SK-N-MC (cell line): Measurements from ENCODE around the gene PAH.

Source experiments
- DNase-seq: peaks from one replicate; pipeline ENCODE4 v3.0.0-alpha.2; 2011; ENCODE audit warnings: low read depth, low spot score
- H3K27ac ChIP-seq: fragments of 200-600 bp; sonication (generic); 2 replicates; pipeline ENCODE4 v1.5.1; 2016; ENCODE audit warnings: mixed run types
- H3K36me3 ChIP-seq: fragments of 200-600 bp; sonication (generic); 2 replicates; pipeline ENCODE4 v1.6.1; 2017; ENCODE audit warnings: antibody characterized with exemption, low read length, mixed read lengths; ENCODE audit not compliant: insufficient read depth
- H3K4me3 ChIP-seq: fragments of 200-600 bp; sonication (generic); 2 replicates; pipeline ENCODE4 v1.5.1; 2016
- H3K9ac ChIP-seq: fragments of 200-600 bp; sonication (generic); 2 replicates; pipeline ENCODE4 v1.8.0; 2017; ENCODE audit warnings: mixed run types, mixed read lengths; ENCODE audit not compliant: insufficient read length
- H3K9me3 ChIP-seq: fragments of 200-600 bp; sonication (generic); 2 replicates; pipeline ENCODE4 v1.6.1; 2017; ENCODE audit warnings: low read depth, mild to moderate bottlenecking, antibody characterized with exemption, low read length, moderate library complexity, mixed read lengths
- EZH2 ChIP-seq: fragments of 200-600 bp; sonication (generic); IDR thresholded peaks from one replicate; pipeline ENCODE4 v1.6.1; 2017; ENCODE audit warnings: antibody characterized with exemption
- FOXP2 ChIP-seq: optimal IDR thresholded peaks from 2 replicates; pipeline ENCODE3; 2011; ENCODE audit warnings: mild to moderate bottlenecking, moderate library complexity; ENCODE audit not compliant: insufficient read depth; ENCODE audit errors: extremely low read length, control extremely low read depth
- POLR2AphosphoS5 ChIP-seq: IDR thresholded peaks from 2 replicates; pipeline ENCODE4 v1.6.1; 2012; ENCODE audit warnings: mild to moderate bottlenecking, low read depth, low read length, borderline replicate concordance

The PAH gene

DNA sequence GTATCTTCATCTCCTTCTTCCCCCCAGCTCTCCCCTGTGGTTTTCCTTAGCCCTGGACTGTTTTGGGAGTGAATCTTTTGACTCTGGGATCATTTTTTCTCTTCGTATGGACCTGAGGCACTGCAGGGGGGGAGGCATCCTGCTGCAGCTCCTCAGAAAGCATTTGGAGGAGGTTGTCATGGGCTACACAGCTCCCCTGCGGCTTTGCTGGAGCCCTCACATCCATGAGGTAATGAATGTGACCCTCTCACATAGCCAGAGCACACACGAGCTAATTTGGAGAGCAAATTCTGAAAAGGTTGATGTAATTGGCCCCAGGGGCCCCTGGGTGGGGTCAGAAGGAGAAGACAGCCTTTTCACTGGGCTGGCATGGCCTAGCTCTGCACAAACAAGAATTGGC lies 110.9 kb downstream of the PAH start:
- H3K27ac ChIP-seq: no peak overlapping the region
- H3K9ac ChIP-seq: no peak overlapping the region
- H3K36me3 ChIP-seq: no peaks in the 10 kb centered on the region
- no peak for TF ChIP-seq EZH2
- TF ChIP-seq POLR2AphosphoS5: no peak
- no peak for TF ChIP-seq FOXP2
- H3K4me3 ChIP-seq: no peak overlapping the region
- no peak for DNase-seq
- no peaks in the 10 kb centered on the region for H3K9me3 ChIP-seq

DNA sequence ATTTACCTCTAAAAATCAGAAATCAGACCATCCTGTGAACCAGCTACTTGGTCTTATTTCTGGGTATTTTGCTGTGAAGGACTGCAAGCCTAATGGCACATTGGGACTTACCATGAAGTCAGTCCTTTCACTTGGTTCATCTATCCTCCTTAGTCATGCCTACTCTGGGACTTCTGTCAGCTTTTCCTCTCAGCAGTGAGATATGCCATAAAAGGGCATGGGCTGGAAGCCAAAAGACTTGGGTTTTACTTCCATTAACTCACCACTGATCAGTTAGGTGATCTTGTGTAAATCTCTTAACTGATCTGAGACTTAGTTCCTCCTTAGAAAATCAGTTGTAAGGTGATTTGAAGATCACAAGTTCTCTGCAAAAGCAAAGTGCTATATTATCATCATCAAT lies 116.5 kb downstream of the PAH start:
- Histone ChIP-seq H3K9ac (no peak overlapping the region), H3K36me3 (no peaks in the 10 kb centered on the region), H3K27ac (no peak overlapping the region), H3K4me3 (no peak overlapping the region), H3K9me3 (no peaks in the 10 kb centered on the region)
- DNase-seq: no peak
- no peak for TF ChIP-seq EZH2
- no peak for TF ChIP-seq POLR2AphosphoS5
- TF ChIP-seq FOXP2: no peak

DNA sequence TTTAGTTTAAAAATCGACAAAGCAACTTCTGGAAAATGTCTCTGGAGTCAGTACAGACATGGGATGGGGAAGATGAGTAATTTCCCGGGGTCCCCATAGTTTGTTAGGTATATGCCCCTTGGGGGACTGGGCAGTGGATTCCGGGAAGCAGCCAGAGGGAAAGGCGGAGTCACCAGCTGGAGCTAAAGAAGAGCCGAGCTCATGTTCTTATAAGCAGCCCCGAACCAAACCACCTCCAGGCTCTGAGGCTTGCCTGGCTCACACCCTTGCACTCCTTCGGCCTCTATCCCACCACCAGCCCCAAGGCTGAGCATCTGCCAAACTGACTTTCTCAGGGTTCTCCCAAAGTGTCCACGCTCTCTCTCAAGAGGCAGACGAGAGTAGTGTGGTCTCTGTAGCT lies 117.8 kb downstream of the PAH start:
- H3K9me3 ChIP-seq: no peaks in the 10 kb centered on the region
- H3K27ac ChIP-seq: no peak overlapping the region
- TF ChIP-seq EZH2: no peak
- no peak for TF ChIP-seq FOXP2
- TF ChIP-seq POLR2AphosphoS5: no peak
- H3K9ac ChIP-seq: no peak overlapping the region
- no peaks in the 10 kb centered on the region for H3K36me3 ChIP-seq
- DNase-seq: no peak
- no peak overlapping the region for H3K4me3 ChIP-seq

DNA sequence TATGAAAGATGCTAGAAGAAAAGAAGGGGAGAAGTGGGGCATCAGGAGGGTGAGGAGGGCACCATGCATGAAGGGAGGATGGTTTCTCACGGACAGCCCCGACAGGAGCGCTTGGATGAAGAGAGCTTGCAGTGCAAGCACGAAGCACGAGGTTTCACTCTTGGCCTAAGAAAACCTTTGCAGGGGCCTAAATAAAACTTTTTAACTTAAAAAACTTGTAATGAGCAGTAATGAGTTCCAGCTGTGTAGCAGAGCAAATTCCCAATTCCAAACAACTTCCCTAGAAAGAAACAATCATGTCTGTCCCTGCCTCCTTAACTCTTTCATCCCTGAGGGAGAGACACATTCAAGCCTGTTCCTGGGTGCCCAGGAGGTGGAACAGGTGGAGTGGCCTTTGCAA lies 119.5 kb downstream of the PAH start:
- no peak for DNase-seq
- TF ChIP-seq POLR2AphosphoS5 (no peak), FOXP2 (no peak), EZH2 (no peak)
- H3K27ac ChIP-seq: no peak overlapping the region
- no peak overlapping the region for H3K4me3 ChIP-seq
- no peaks in the 10 kb centered on the region for H3K9me3 ChIP-seq
- no peak overlapping the region for H3K9ac ChIP-seq
- H3K36me3 ChIP-seq: no peaks in the 10 kb centered on the region

DNA sequence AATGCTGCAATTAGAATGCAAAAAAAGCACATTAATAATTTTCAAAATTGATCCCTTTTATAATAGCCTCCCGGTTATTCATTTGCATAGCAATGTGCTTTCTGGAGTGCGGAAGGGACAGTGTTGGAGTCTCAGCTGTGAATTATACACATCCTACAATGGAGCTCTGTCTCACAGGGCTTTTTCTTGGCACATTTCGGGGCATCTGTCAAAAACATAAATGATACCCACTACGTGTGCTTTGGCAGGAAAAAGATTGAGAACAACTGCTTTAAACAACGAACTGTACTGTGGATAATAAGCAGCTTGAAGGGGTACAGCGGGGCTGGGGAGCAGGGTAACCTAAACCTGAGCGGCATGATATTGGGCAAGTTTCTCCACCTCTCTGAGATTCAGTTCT lies 123.1 kb downstream of the PAH start:
- Histone ChIP-seq H3K9ac (no peak overlapping the region), H3K9me3 (no peaks in the 10 kb centered on the region), H3K36me3 (no peaks in the 10 kb centered on the region), H3K27ac (no peak overlapping the region), H3K4me3 (no peak overlapping the region)
- no peak for TF ChIP-seq FOXP2
- no peak for TF ChIP-seq POLR2AphosphoS5
- no peak for TF ChIP-seq EZH2
- DNase-seq: no peak
